Activated CD8-positive, alpha-beta T cell treated with anti-CD3 and anti-CD28 coated beads for 36 hours (primary cell): ENCODE data around the gene QPCT. TPM values are rescaled to one million over a fixed set of nuclear protein-coding genes. Genes with fewer than 3 reads are reported as not detected.
"Not testable (repeated sequence)": the region's sequence is repeated elsewhere in the genome, so short reads cannot be mapped to it uniquely, and the experiment has no call there.

Experiments
- ATAC-seq: fragments of 200-7000 bp; cut with Tn5 transposase; one replicate; pipeline ENCODE4 v1.10.0; 2021; ENCODE audit warnings: mild to moderate bottlenecking, moderate library complexity
- CTCF ChIA-PET: fragments of 350-600 bp; sonication (Branson Sonifier 250); formaldehyde crosslinking; loops from one replicate; lab custom pipeline; 2021; ENCODE audit warnings: antibody characterized with exemption; lab: Charles Lee
- POLR2A ChIA-PET: fragments of 350-600 bp; sonication (Branson Sonifier 250); formaldehyde crosslinking; loops from one replicate; lab custom pipeline; 2021; ENCODE audit warnings: antibody characterized with exemption; lab: Charles Lee
- DNase-seq: peaks from one replicate; pipeline ENCODE4 v3.0.0-alpha.2; 2020
- H3K27ac Mint-ChIP-seq: one replicate; pipeline ENCODE4 v1.8.0; 2021; ENCODE audit warnings: mild to moderate bottlenecking, mixed read lengths
- H3K27me3 Mint-ChIP-seq: one replicate; pipeline ENCODE4 v1.8.0; 2021; ENCODE audit warnings: mixed read lengths
- H3K36me3 Mint-ChIP-seq: one replicate; pipeline ENCODE4 v1.8.0; 2021; ENCODE audit warnings: low read depth, mixed read lengths
- H3K4me1 Mint-ChIP-seq: one replicate; pipeline ENCODE4 v1.8.0; 2021; ENCODE audit warnings: low read depth, mixed read lengths
- H3K4me3 Mint-ChIP-seq: one replicate; pipeline ENCODE4 v1.8.0; 2021; ENCODE audit warnings: mild to moderate bottlenecking, moderate library complexity, mixed read lengths
- H3K9me3 Mint-ChIP-seq: one replicate; pipeline ENCODE4 v1.8.0; 2021; ENCODE audit warnings: mixed read lengths
- CTCF ChIP-seq: fragments of 200-600 bp; IDR thresholded peaks from one replicate; pipeline ENCODE4 v1.8.0; 2022; ENCODE audit warnings: antibody characterized with exemption, mild to moderate bottlenecking
- intact Hi-C: fragments of 100-400 bp; cut with micrococcal nuclease; formaldehyde crosslinking; loops from one replicate; pipeline ENCODE4 v1.10.0; 2022
- total RNA-seq, 2 experiments: library from RNA; stranded (reverse); gene quantifications; one replicate each; pipeline ENCODE4 v1.2.3, GENCODE V29; 2021

Gene QPCT
- total RNA-seq = under 1 TPM; 0.29 to 0.56 TPM

DNA sequence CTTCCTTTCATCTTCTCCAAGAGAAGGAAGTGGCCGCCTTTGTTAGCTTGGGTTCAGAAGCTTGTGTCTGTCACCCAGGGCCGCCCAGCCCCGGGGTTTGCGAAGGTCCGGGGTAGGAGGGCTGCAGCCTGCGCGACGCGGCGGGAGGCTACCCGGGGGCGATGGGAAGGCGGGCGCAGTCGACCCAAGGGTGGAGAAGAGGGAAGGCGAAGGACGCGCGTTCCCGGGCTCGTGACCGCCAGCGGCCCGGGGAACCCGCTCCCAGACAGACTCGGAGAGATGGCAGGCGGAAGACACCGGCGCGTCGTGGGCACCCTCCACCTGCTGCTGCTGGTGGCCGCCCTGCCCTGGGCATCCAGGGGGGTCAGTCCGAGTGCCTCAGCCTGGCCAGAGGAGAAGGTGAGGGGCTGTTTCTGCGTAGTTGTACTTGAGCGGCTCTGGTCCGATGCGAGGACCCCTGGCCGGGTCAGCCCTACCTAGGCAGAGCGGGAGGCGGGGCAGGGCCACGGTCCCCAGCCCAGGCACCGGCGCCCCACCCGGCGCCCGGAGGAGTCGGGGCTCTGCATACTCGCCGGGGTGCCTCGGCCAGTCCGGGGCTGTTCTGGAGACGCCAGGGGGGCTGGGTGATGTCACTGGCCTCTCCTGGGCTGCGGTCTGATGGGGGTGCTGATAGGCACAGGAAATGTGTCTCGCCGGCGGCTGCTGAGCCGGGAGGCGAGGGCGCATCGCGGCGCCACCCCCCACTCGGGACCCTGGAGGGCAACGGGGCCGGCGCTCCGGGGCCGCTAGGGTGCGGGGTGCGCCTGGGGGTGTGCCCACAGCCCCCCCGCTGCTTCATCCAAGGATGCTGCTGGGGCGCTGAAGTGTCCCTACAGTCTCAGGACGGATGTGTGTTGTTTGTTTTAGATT, at the start of gene QPCT:
Gene QPCT, plus strand, starts transcription at position 178 of the 909 bp plus-strand sequence. Its CDS starts 102 bp downstream, at position 280.
- no peaks in the 10 kb centered on the region for H3K9me3 Mint-ChIP-seq
- peak; percentile 92 for ATAC-seq
- TF ChIP-seq CTCF = no peak
- peak within 1 kb of the TSS; percentile 14 for H3K27ac Mint-ChIP-seq
- intact Hi-C loops = no loop called here
- DNase-seq = peak; percentile 79
- POLR2A ChIA-PET = no interaction called here
- CTCF ChIA-PET = interaction anchor here (1.4 kb wide), 1 partner anchor 42 kb away, joined by 3 read pairs; no protein-coding TSS in a partner anchor
- H3K4me3 Mint-ChIP-seq = peak within 1 kb of the TSS; percentile 67
- no peaks in the 10 kb centered on the region for H3K36me3 Mint-ChIP-seq
- peaks cover 33% of the 10 kb centered on the region for H3K27me3 Mint-ChIP-seq
- H3K4me1 Mint-ChIP-seq = peaks cover 18% of the 10 kb centered on the region

DNA sequence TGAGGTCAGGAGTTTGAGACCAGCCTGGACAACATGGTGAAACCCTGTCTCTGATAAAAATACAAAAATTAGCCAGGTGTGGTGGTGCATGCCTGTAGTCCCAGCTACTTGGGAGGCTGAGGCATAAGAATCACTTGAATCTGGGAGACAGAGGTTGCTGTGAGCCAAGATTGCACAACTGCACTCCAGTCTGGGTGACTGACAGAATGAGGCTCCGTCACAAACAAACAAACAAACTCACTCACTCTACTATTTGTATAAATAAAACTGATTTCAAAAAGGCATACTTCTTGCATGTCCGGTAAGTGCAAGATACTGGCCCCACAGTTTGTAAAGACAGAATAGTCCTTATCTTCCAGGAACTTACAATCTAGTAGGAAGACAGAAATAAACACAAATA, 49.6 kb upstream of the QPCT start:
- H3K4me3 Mint-ChIP-seq, H3K27me3 Mint-ChIP-seq, POLR2A ChIA-PET, H3K27ac Mint-ChIP-seq, DNase-seq, H3K4me1 Mint-ChIP-seq, intact Hi-C loops, ATAC-seq, H3K9me3 Mint-ChIP-seq, CTCF ChIA-PET: not testable (repeated sequence)
- H3K36me3 Mint-ChIP-seq = peaks cover 17% of the 10 kb centered on the region

DNA sequence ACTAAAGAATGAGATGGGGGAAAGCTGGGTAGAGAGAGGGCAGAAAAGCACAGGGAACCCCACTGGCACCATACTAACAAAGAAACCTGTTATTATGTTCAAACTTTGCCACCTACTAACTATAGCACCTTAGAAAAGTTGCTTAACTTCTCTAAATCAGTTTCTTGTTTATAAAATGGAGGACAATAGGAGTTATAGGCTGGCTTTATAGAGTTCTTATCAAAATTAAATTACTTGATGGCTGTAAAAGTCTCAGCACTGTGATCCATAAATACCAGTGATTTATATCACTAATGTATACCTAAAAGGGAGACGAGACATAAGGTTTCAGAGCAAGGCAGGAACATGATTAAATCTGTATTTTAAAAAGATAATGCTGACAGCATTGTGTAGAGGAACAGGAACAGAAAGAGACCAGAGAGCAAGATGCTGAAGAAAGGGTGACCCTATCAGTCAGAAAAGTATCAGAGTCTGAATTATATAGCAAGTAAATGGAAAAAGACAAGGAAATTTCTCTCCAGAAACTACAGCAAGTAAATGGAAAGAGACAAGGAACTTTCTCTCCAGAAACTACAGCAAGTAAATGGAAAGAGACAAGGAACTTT, 48.9 kb upstream of the QPCT start:
- Mint-ChIP-seq H3K9me3 (no peaks in the 10 kb centered on the region), H3K4me1 (peaks cover 11% of the 10 kb centered on the region), H3K27ac (no peak overlapping the region), H3K4me3 (no peak overlapping the region), H3K27me3 (no peaks in the 10 kb centered on the region), H3K36me3 (peaks cover 21% of the 10 kb centered on the region)
- intact Hi-C loops = no loop called here
- POLR2A ChIA-PET = no interaction called here
- CTCF ChIA-PET = no interaction called here
- ATAC-seq = no peak
- no peak for DNase-seq
- no peak for TF ChIP-seq CTCF

DNA sequence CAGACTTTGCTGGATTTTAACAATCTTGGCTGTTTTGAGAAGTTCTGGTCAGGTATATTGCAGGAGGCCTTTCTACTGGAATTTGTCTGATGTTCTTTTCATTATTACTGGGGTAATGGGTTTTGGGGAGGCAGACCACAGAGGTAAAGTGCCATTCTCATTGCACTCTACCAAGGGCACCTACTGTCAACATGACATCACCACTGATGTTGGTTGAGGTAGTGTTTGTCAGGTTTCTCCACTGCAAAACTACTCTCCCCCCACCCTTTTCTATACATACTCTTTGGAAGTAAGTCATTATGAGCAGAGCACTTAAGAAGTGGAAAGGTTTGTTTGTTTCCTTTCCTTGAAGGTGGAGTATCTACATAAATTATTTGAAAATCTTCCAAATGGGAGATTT, 46.8 kb upstream of the QPCT start:
- POLR2A ChIA-PET = interaction anchor here (0.6 kb wide), 1 partner anchor 108 kb away, joined by 3 read pairs; no protein-coding TSS in a partner anchor
- Mint-ChIP-seq H3K27me3 (no peaks in the 10 kb centered on the region), H3K4me1 (peaks cover 17% of the 10 kb centered on the region), H3K36me3 (peaks cover 11% of the 10 kb centered on the region), H3K4me3 (no peak overlapping the region), H3K27ac (no peak overlapping the region), H3K9me3 (no peaks in the 10 kb centered on the region)
- DNase-seq (no peak), ATAC-seq (no peak)
- CTCF ChIA-PET = no interaction called here
- intact Hi-C loops = no loop called here
- TF ChIP-seq CTCF = no peak

DNA sequence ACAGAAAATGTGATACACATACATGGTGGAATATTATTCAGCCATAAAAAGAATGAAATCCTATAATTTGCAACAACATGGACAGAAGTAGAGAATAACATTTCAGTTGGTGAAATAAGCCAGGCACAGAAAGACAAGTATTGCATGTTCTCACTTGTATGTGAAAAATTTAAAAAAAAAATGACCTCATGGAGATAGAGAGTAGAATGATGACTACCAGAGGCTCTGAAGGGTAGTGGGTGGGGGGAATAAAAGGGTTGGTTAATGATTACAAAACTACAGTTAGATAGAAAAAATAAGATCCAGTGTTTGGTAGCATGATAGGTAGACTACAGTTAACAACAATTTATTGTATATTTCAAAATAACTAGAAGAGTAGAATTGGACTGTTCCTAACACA, 44.3 kb upstream of the QPCT start:
- H3K4me3 Mint-ChIP-seq = no peak overlapping the region
- DNase-seq = no peak
- intact Hi-C loops = no loop called here
- no peaks in the 10 kb centered on the region for H3K27me3 Mint-ChIP-seq
- H3K9me3 Mint-ChIP-seq = no peaks in the 10 kb centered on the region
- ChIA-PET POLR2A (no interaction called here), CTCF (no interaction called here)
- no peak for TF ChIP-seq CTCF
- no peak for ATAC-seq
- peaks cover 24% of the 10 kb centered on the region for H3K4me1 Mint-ChIP-seq
- no peak overlapping the region for H3K27ac Mint-ChIP-seq
- peaks cover 14% of the 10 kb centered on the region for H3K36me3 Mint-ChIP-seq
